GM12872 (cell line): ENCODE results near the gene HCRTR2.

ENCODE experiments used
- CTCF ChIP-seq: IDR thresholded peaks from 3 replicates; pipeline ENCODE4 v1.5.1; 2011; ENCODE audit warnings: low read depth, mild to moderate bottlenecking, low read length, moderate library complexity; ENCODE audit not compliant: insufficient read depth

HCRTR2 gene

GRCh38 chr6:55174211-55175026, at the start of gene HCRTR2:
Gene HCRTR2 (plus strand): TSS chr6:55174515. CDS start chr6:55174588, 73 bp downstream.
- TF ChIP-seq CTCF, result no peak

- TF ChIP-seq CTCF, result no peak
Observed at GRCh38 chr6:55130806-55131324, 43.5 kb upstream of the HCRTR2 start.

- no peak for TF ChIP-seq CTCF
Observed at GRCh38 chr6:55131616-55132015, 42.7 kb upstream of the HCRTR2 start.

GRCh38 chr6:55136916-55137315, 37.4 kb upstream of the HCRTR2 start:
- TF ChIP-seq CTCF, result no peak

- TF ChIP-seq CTCF, result no peak
Observed at GRCh38 chr6:55137929-55138693, 36.2 kb upstream of the HCRTR2 start.

- no peak for TF ChIP-seq CTCF
Observed at GRCh38 chr6:55141611-55142010, 32.7 kb upstream of the HCRTR2 start.

- no peak for TF ChIP-seq CTCF
Observed at GRCh38 chr6:55142610-55143009, 31.7 kb upstream of the HCRTR2 start.
